HG03520 (cell line): ENCODE data around the gene TWIST2.

Experiments used
- ATAC-seq: cut with Tn5 transposase; IDR thresholded peaks from one replicate; pipeline ENCODE4 v1.9.1; 2021; ENCODE audit warnings: mild to moderate bottlenecking, moderate library complexity; ENCODE audit not compliant: unreplicated experiment

The TWIST2 gene

DNA sequence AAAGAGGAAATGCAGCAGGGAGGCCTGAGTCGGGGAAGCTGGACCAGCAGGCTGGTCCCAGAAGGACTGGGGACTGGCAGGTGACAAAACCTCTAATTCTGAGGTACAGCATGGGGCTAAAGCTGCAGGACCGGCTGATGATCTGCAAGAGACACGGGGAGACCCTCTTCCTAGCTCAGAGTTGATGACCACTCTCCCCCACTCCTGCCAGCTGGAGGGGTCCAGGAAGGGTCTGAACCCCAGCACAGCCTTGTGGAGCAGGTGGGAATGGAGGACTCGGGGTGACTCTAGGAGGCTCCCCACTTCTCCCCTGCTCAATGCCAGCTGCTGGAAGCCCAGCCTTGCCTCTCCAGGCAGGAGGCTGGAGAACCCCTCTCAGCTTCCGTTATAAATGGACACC, 67.7 kb downstream of the TWIST2 start:
- no peak for ATAC-seq

DNA sequence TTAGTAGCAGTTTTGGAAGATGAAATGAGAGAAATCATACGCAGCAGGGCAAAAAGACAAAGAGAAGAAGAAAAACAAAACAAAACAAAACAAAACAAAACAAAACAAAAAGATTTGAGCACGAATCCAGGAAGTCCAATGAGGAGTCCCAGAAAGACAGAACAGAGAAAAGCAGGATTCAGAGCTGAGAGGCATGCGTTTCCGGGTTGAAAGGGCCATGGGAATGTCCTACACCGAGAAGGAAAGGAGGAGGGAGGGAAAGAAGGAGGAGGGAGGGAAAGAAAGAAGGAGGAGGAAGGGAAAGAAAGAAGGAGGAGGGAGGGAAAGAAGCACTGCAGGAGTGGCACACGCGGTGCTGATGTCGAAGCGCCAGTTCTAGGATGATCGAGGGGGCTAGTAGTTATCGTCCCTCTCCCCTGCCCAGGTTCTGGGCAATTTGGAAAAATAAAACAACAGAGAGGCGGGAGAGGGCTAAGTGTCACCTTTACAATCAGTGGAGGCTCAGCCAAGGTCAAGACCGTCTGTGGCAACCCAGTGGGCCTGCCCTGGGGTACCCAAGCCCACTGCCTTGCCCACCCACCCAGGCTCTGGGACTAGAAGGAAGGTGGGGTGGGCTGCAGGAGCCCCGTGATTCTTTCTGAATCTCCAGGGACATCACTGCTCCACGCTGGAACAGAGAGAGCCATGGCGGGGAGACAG, 68.4 kb downstream of the TWIST2 start:
- no peak for ATAC-seq

DNA sequence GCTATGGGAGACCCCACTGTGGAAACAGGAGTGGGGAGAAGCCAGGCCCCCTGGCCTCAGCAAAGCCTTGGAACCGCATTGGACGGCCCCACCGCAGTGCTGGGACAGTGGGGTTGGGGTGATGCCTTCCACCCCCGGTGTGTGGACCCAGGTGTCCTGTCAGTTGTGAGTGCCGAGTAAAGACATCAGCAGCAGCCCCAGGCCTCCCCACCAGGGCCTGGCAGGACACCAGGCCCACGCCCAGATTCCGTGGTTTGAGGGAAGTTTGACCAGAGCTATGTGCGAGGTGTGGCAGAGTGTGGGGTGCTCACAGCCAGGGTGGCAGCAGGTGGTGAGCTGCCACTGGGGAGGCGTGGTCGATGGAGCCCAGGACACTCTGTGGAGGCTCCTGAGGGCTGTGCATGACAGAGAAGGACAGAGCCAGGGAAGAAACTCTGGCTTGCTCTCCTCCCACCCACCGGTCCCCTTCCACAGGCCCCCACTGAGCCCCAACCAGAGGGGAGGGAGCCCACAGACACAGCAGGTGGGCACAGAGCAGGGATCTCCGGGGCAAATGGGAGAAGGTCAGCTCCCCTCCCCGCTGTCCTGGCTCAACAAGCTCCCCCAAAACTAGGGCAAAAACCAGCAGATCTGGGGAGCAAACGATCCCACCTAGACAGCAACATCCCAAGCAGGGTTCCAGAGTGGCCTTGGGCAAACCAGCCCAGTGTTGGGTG, 69.1 kb downstream of the TWIST2 start:
- no peak for ATAC-seq

DNA sequence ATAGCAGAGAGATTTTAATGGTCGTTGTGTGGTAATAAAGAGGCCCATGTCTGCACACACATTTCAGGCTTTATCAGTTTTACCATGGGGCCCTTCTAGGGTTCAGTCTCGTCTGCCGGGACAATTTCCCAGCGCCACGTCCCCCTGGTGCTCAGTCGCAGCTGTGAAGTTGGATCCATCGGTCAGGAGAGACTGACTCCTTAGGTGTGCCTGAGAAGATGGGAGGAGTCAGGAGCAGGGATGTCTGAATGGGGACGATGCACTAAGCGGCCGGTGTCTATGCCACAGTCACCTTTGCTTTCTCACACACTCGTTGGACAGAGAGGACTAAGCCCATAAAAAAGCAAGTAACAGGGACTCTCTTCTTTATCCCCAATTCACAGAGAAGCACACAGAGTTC, 71.4 kb downstream of the TWIST2 start:
- no peak for ATAC-seq

DNA sequence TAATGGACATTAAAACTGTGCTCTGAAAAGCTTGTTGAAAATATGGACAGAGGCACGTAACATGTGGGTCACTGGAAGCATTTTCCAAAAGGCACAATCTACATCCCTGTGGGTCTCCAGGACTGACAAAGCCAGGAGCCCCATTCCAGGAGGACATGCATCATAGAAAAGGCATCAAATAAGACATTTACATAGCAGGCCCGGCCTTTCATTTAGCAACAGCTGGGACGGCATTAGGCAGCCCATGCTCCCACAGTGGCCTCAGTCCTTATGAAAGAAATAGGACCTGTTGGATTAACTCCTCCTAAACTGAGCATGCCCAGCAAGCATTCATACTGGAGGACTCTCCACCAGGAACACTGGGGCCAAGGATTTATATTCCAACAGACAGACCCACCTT, 72.2 kb downstream of the TWIST2 start:
- ATAC-seq = no peak

DNA sequence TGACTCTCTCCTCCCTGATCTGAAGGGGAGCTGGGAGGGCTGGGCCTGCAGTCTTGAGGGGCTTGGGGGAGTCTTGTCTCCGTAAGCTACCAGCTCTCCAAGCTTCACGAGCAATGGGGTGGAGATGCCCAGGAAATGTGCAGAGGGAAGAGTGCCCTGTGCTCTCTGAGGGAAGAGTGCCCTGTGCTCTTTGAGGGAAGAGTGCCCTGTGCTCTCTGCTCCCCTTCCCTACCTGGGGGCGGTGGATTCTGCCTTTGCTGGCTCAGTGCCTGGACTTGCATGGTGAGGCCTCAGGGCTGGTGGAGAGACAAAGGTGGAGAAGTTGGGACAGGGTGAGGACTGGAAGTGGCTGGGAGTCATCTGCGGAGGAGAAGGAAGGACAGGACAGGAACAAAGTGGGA, 72.7 kb downstream of the TWIST2 start:
- ATAC-seq = no peak

DNA sequence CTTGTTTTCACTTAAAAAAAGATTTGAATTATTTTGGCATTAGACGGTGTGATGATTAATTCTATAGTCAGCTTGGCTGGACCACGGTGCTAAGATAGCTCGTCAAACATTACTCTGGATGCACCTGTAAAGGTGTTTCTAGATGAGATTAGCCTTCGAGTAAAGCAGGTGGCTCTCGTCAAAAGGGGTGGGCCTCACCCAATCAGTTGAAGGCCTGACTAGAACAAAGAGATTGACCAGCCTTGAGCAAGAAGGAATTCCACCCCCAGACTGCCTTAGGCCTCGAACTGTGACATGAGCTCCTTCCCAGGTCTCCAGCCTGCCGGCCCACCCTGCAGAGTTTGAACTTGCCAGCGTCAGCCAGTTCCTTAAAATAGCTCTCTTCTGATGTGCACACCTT, 73.4 kb downstream of the TWIST2 start:
- no peak for ATAC-seq

DNA sequence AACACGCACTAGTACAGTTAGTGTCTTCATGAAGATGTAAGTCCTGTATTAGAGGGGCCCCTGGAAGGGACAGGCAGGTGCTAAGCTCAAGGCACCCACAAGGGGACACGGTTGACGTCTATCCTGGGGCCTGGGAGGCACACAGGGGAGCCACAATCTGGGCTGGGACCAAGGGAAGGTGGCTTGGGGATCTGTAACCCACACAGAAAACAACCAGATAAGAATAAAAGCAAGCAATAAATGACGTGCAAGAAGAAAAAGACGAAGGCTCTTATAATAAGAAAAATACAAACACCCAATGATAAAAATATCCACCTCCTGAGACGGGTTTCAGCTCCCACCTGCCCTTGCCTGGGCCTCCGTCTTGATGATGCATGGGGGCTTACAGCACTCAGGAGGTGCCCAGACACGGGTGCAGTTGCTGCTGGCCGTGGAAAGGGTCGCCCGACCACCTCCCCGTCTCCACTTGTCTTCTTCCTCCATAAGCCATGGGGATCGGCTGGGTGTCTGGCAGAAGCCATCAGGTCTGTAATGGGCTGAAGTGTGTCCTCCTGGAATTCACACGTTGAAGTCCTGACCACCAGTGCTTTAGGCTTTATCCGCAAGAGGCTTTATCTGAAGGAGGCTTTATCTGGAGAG, 73.9 kb downstream of the TWIST2 start:
- no peak for ATAC-seq

DNA sequence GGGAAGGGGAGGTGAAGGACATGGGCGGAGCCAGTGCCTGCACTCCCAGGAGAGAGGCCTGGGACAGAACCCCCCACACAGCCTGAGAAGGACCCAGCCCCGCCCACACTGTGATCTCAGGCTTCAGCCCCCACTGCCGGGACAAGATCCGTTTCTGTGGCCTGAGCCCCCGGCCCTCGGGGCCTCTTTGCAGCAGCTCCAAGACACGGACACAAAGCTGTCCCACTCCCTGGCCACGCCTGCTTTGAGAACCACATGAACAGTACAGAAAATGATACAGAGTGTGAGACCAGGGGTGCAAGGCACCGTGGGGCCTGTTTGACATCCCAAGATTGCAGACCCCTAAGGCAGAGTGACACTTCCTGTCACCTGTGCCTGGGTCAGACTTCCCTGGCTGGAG, 74.5 kb downstream of the TWIST2 start:
- ATAC-seq = no peak

DNA sequence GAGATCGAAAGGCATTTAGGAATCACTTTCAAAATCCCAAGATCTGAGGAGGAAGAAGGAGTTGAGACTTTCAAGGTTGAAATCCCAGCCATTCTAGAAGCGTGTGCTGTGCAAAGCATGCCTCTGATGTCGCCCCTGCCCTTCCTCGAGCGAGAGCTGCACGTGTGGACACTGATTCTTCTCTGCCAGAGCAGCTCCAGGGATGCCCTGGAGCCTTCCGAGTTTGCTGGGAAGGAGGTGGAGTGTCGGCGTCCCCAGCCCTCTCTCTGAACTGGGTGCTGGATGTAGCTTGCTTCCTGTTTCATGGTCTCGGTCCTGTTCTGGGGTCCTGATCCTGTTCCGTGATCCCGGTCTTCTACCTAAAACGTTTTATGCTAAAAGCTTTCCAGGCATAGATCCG, 76.1 kb downstream of the TWIST2 start:
- ATAC-seq = no peak

DNA sequence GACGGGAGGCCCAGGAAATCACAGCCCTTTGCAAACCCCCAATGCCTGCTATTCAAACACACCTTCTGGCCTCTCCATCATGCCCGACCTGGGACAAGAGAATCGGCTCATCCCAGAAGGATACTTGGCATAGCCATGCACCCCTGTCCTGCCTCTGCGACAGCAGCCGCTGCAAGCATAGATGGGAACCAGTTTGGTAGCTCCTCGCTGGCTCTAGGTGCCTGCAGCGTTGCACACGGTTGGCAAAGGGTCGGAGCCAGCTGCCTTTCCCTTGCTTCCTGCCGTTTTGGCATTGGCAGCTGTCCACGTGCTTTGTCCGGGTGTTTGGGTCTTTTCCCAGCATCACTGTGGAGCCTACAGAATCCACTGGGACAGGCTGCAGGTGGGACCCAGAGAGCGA, 76.9 kb downstream of the TWIST2 start:
- ATAC-seq = no peak

DNA sequence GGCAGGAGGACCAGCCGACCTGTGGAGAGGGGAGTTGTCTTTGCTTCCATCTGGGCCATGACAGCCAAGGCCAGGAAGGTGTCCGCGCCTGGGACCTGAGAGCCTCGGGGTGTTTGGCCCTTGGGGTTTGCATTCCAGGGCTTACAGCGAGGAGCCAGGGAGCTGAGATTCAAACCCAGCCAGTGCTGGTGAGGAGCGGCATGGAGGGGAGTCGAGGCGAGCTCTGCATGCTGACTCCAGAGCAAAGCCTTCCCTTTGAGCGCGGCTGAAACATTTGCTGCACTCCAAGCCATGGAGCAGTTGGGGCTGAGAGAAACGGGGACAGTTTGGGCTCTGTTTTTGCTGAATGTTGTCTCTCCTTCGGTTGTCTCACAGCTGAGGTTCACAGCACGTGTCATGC, 77.4 kb downstream of the TWIST2 start:
- no peak for ATAC-seq

DNA sequence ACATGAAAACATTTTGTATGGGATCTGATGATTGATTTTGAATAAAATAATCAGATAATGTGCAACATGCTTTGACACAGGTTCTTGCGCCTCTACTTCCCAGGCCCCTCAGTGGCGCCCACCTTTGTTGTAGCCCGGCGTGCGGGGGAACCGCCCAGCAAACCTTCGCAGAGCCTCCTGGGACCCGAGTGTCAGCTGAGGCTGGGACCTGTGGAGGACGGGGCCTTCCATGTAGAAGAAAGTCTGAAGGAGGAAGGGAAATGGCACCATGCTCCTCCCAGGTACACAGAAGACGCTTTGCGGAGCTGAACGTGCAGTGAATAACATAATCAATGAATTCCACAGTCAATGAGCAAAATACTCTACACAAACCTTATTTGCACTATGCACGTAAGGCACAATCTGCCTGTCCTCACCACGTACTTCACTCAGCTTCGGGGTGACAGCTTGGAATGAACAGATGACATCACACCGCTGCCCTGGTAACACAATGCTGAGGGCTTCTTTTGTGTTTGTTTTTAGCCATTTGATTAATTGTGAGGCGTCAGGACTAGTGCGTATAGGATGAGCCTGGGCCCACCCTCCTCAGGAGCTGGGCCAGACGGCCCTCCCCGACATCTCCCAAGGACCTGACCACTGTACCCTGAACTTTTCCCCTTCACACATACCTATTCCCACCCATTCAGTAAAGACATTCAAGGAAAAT, 78.1 kb downstream of the TWIST2 start:
- no peak for ATAC-seq

DNA sequence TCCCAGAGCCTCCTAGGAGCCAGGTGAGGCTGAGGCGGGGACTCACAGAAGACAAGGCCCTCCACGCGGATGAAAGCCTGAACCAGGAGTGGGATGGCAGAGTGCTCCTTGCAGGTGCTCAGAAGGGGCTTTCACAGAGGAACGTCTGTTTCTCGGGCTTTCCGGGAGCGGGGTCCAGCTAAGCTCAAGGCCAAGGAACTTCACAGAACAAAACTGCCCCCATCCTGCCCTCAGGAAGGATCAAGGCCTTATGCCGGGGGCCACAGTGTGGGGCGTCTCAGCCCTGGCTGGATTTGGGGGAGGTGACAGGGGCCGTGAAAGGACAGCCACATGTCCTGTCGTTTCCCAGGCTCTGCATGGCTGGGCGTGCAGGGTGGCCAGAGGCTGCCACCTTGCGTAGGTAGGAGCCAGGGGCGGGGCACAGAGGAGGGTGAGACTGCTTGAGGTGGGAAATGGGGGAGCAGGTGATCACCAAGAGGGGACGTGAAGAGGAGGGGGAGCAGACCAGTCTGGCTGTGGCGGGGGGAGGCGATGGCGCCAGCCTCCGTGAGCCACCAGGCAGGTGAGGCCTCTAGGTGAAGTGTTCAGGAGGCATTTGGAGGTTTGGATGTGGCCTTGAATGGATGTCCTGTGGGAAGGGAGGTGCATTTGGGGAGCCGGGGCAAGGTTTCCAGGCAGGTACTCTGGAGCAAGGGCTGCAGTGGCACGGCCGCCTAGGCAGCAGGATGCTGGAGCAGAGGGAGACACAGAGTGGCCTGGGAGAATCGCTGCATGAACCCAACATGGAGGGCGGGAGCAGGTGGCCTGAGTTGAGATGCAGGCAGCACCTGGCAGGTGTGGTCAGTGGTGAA, 79.1 kb downstream of the TWIST2 start:
- no peak for ATAC-seq

DNA sequence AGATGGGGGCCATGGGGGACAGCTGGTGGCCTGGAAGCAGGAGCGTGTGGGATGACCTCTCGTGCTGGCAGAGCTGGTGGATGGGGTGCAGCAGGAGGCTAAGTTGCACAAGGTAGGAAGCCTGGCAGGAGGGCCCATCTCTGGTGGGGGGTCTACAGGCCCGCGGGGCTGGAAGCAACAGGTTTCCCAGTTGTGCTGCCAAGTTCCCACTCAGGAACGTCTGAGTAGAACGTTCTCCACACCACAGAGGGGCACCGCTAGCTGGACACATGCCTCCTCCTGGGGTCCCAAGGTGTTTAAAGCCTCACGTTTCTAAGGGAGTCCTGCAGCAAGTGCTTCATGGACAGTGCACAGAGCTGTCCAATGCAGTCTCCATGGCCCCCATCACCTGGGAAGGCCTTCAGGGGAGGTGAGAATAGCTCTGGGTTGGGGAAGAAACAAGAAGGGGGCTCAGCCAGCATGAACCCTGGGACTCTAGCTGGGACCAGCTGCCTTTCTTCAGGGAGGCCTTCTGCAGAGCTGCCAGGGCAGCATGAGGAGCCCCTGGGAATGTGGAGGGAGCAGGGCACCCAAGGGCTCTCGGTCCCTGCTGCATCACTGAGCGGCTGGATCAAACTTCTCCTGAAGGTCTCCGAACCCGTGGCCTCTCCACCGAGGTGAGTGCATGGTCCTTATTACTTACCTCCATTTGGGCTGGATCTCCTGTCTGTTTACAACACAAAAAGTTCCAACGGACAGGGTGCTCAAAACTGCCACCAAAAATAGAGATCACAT, 80.0 kb downstream of the TWIST2 start:
- ATAC-seq = no peak

DNA sequence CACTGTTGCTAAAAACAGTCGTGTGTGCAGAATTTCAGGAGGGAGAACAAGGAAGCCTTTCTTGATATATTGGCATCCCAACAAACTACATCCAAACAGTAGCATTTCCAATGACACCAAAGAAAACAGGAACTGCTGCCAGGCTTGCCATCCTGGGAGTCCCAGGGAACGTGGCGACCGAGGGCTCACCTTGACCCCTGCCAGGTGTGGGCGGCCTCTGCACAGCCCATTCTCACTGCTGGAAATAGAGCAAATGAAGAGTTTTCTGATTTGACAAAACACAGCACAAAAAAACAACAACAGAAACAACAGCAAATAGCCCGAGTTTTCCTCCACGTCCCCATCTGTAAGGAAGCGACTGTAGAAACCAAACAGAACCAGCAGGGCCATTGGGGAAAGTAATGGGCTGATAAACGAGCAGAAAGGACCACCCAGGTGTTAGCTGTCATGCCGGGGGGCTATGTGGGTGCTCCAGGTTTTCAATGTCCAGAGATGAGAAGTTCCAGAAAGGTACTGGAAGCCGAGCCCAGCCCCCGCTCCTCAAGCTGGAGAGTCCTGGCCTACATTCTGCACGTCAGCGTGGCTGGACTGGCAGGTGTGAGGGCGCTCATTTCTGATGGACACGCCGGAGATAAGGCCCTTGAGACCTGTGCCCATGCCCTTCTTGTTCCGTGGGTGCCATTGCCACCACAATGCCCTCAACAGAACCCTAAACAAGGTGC, 80.8 kb downstream of the TWIST2 start:
- no peak for ATAC-seq

DNA sequence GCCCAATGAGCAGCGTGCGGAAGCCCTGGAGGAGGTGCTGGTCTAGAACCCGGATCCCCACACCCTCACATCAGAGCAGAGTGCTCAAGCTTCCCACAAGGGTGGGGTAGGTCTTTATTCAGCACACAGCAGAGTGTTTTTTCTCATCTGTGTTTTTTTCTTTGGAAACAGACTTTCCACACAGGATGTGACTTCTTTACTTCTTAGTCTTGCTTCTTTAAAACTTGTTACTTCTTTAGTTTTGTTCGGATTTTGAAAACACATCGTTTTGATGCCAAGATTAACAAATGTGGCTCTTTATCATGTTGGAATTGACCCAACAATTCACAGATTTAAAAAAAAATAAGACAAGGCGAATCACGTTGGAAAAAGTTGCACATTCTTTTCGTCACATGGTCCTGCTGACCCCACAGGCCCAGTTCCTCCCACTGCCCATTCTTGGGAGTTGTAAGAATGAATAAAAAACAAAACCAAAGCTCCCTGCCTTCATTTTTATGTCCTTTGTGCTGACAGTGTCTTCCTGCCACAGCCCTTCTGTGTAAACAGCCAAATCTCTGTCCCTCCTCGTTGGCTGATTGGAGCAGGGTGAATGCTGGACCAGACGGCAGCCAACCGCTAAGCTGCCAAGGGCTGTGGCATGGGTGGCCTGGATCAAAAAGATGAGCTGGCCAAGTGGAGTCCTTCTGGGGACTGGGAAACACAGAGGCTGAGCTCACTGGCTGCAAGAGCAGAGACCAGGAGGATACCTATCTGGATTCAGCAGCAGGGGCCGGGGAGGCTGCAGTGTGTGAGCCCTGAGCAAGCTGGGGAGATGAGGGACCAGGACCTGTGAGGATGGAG, 81.6 kb downstream of the TWIST2 start:
- no peak for ATAC-seq

DNA sequence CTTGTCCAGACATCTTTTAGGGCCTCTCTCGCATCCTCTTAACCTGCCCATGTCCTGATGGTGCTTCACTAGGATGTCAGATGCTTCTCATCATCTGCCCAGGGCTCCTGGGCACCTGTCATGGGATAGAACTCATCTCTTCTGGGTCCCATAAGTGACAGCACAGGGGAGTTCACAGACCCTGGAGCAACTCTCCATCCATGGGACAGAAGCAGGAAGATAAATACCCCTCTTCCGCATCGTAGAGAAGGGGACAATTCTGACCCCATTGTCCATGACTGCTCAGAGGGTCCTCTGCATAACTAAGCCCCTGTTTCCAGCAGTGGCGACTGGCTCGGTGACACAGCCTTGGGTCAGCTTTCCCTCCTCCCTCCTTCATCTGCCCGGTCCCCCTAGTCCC, 82.3 kb downstream of the TWIST2 start:
- ATAC-seq = no peak
